Liver (tissue), 9 donors: Measurements from ENCODE around the gene RDH12. TPM values are rescaled to one million over a fixed set of nuclear protein-coding genes. Genes with fewer than 3 reads are reported as not detected.
A peak's percentile ranks its signal among the peaks of the same experiment; 100 is the strongest.

Experiments used
- DNase-seq: peaks from one replicate; pipeline ENCODE4 v3.0.0-alpha.2; 2017; ENCODE audit warnings: low spot score
- H3K27ac ChIP-seq, 2 donors: one replicate each; pipeline ENCODE4 v1.7.0; 2013; ENCODE audit warnings: inconsistent platforms in 2 of 2, low read length in 2 of 2, control low read depth in 1 of 2, low read depth in 1 of 2, mild to moderate bottlenecking in 1 of 2
- H3K27me3 ChIP-seq, 4 donors: one replicate each; pipeline versions ENCODE4 v1.6.1 to v1.7.0; 2013; ENCODE audit warnings: low read length in 3 of 4, inconsistent platforms in 1 of 4, mild to moderate bottlenecking in 1 of 4, moderate library complexity in 1 of 4; ENCODE audit not compliant: control insufficient read depth in 4 of 4, insufficient read depth in 4 of 4
- H3K36me3 ChIP-seq, 4 donors: one replicate each; pipeline versions ENCODE4 v1.6.1 to v1.7.0; 2013; ENCODE audit warnings: low read length in 3 of 4, mild to moderate bottlenecking in 3 of 4, low read depth in 1 of 4, moderate library complexity in 1 of 4; ENCODE audit not compliant: control insufficient read depth in 4 of 4, insufficient read depth in 3 of 4
- H3K4me1 ChIP-seq, 4 donors: one replicate each; pipeline versions ENCODE4 v1.6.1 to v1.7.0; 2013; ENCODE audit warnings: low read length in 3 of 4, mild to moderate bottlenecking in 3 of 4, moderate library complexity in 1 of 4; ENCODE audit not compliant: control insufficient read depth in 4 of 4, insufficient read depth in 4 of 4
- H3K4me3 ChIP-seq, 3 donors: one replicate each; pipeline versions ENCODE4 v1.6.1 to v1.7.0; 2013; ENCODE audit warnings: low read length in 3 of 3, control low read depth in 1 of 3, low read depth in 1 of 3, mild to moderate bottlenecking in 1 of 3
- H3K9ac ChIP-seq, 2 donors: one replicate each; pipeline ENCODE4 v1.7.0; 2013; ENCODE audit warnings: low read length in 2 of 2, mild to moderate bottlenecking in 2 of 2, moderate library complexity in 2 of 2, control low read depth in 1 of 2, low read depth in 1 of 2
- H3K9me3 ChIP-seq, 4 donors: one replicate each; pipeline versions ENCODE4 v1.6.1 to v1.7.0; 2013; ENCODE audit warnings: low read length in 3 of 4; ENCODE audit not compliant: control insufficient read depth in 4 of 4
- EGR1 ChIP-seq, 2 donors: IDR thresholded peaks; 2 replicates each; pipeline ENCODE4 v1.6.1; 2016 to 2018; ENCODE audit warnings: antibody characterized with exemption in 2 of 2, low read depth in 2 of 2
- FOXA1 ChIP-seq: IDR thresholded peaks from 2 replicates; pipeline ENCODE4 v1.6.1; 2016; ENCODE audit warnings: antibody characterized with exemption
- FOXA2 ChIP-seq: IDR thresholded peaks from 2 replicates; pipeline ENCODE4 v1.6.1; 2016; ENCODE audit warnings: antibody characterized with exemption
- HNF4A ChIP-seq, 2 donors: conservative IDR thresholded peaks; 2 replicates each; pipeline ENCODE4 v1.6.1; 2016; ENCODE audit warnings: antibody characterized with exemption in 2 of 2, mild to moderate bottlenecking in 2 of 2
- HNF4G ChIP-seq: IDR thresholded peaks from 2 replicates; pipeline ENCODE4 v1.6.1; 2016; ENCODE audit warnings: antibody characterized with exemption
- JUND ChIP-seq, 2 donors: IDR thresholded peaks; 2 replicates each; pipeline ENCODE4 v1.6.1; 2016; ENCODE audit warnings: antibody characterized with exemption in 2 of 2
- NR2F2 ChIP-seq: IDR thresholded peaks from 2 replicates; pipeline ENCODE4 v1.6.1; 2016; ENCODE audit warnings: antibody characterized with exemption
- RXRA ChIP-seq, 2 donors: IDR thresholded peaks; 2 replicates each; pipeline ENCODE4 v1.6.1; 2017 to 2018; ENCODE audit warnings: antibody characterized with exemption in 2 of 2, mild to moderate bottlenecking in 1 of 2
- SP1 ChIP-seq: IDR thresholded peaks from 2 replicates; pipeline ENCODE4 v1.6.1; 2018; ENCODE audit warnings: antibody characterized with exemption, mild to moderate bottlenecking
- TAF1 ChIP-seq: conservative IDR thresholded peaks from 2 replicates; pipeline ENCODE4 v1.6.1; 2016; ENCODE audit warnings: antibody characterized with exemption, mild to moderate bottlenecking
- YY1 ChIP-seq: IDR thresholded peaks from 2 replicates; pipeline ENCODE4 v1.6.1; 2016; ENCODE audit warnings: antibody characterized with exemption, mild to moderate bottlenecking
- WGBS: extraction: QIAGEN DNeasy Blood & Tissue Kit; methylation state at CpG from one replicate; pipeline ENCODE4 v1.1.7; 2013; 5-methylcytosine and 5-hydroxymethylcytosine counted together
- polyA plus RNA-seq, 2 donors: library from polyadenylated mRNA; stranded (reverse) in 1 of 2; unstranded in 1 of 2; fragments of 200-250 nt in 1 of 2; fragments of >200 nt in 1 of 2; fragmentation: Nextera tagmentation in 1 of 2; extraction: Ambion mirVana in 1 of 2; gene quantifications; one replicate each; pipeline versions ENCODE4 v1.2.1 to v1.2.3, GENCODE V29; 2013 to 2015
- total RNA-seq, 2 donors: library from RNA; depleted of rRNA; stranded (reverse); fragments of >200 nt; gene quantifications; one replicate each; pipeline ENCODE4 v1.2.3, GENCODE V29; 2014
- TF ChIP-seq, protein P1 (sequence below): fragments of 150-350 bp; IDR thresholded peaks from 2 replicates; pipeline ENCODE4 v1.5.1; 2017; ENCODE audit warnings: improper control_type of control experiment, low read depth, low read length; ENCODE audit not compliant: missing input control
- TF ChIP-seq, protein P2 (sequence below): IDR thresholded peaks from 2 replicates; pipeline ENCODE4 v1.6.1; 2016; ENCODE audit warnings: antibody characterized with exemption
- TF ChIP-seq, protein P3 (sequence below): IDR thresholded peaks from 2 replicates; pipeline ENCODE4 v1.6.1; 2016; ENCODE audit warnings: antibody characterized with exemption, mild to moderate bottlenecking
- donor health status: healthy.
- donor health status: healthy.
- donor health status: healthy.
- donor health status: healthy.
- donor health status: healthy.

The RDH12 gene
- total and polyA plus RNA-seq, 4 donors, result 0.09 to 3.4 (median 0.91) TPM

DNA sequence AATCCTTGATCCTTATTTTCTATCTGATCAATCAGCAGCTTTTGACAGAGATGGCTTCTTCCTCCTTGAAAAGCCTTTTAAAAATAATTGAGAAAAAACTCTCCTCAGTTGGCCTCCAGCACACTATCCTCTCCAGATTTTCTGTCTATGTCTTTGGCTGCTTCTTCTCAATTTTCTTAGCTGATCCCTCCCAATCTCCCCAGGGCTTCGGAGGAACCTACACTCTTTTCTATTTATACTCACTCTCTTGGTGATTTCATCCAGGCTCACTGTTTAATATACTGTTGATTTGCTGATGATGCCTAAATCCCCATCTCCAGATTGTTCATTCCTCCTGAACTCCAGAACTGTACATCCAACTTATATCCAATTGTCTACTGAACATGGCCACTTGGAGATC, 54.8 kb downstream of the RDH12 start:
- Histone ChIP-seq H3K9ac (no peak overlapping the region), H3K27me3 (no peaks in the 10 kb centered on the region), H3K4me3 (no peak overlapping the region), H3K4me1 (no peaks in the 10 kb centered on the region), H3K27ac (no peak overlapping the region), H3K9me3 (no peaks in the 10 kb centered on the region), H3K36me3 (peaks cover 0 to 51% (median 37%) of the 10 kb centered on the region in 4 donors)
- WGBS, result 95% methylated on average over 1 of the region's 1 CpG
- TF ChIP-seq, protein P1, sequence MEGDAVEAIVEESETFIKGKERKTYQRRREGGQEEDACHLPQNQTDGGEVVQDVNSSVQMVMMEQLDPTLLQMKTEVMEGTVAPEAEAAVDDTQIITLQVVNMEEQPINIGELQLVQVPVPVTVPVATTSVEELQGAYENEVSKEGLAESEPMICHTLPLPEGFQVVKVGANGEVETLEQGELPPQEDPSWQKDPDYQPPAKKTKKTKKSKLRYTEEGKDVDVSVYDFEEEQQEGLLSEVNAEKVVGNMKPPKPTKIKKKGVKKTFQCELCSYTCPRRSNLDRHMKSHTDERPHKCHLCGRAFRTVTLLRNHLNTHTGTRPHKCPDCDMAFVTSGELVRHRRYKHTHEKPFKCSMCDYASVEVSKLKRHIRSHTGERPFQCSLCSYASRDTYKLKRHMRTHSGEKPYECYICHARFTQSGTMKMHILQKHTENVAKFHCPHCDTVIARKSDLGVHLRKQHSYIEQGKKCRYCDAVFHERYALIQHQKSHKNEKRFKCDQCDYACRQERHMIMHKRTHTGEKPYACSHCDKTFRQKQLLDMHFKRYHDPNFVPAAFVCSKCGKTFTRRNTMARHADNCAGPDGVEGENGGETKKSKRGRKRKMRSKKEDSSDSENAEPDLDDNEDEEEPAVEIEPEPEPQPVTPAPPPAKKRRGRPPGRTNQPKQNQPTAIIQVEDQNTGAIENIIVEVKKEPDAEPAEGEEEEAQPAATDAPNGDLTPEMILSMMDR, result no peak
- TF ChIP-seq, protein P2, sequence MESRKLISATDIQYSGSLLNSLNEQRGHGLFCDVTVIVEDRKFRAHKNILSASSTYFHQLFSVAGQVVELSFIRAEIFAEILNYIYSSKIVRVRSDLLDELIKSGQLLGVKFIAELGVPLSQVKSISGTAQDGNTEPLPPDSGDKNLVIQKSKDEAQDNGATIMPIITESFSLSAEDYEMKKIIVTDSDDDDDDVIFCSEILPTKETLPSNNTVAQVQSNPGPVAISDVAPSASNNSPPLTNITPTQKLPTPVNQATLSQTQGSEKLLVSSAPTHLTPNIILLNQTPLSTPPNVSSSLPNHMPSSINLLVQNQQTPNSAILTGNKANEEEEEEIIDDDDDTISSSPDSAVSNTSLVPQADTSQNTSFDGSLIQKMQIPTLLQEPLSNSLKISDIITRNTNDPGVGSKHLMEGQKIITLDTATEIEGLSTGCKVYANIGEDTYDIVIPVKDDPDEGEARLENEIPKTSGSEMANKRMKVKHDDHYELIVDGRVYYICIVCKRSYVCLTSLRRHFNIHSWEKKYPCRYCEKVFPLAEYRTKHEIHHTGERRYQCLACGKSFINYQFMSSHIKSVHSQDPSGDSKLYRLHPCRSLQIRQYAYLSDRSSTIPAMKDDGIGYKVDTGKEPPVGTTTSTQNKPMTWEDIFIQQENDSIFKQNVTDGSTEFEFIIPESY, result no peak
- no peak for TF ChIP-seq FOXA2
- no peak for TF ChIP-seq HNF4G
- no peak for TF ChIP-seq EGR1 (IDR thresholded peaks at IDR 0.05; ENCODE audit: low read depth in 2 of 2)
- no peak for TF ChIP-seq NR2F2
- TF ChIP-seq, protein P3, sequence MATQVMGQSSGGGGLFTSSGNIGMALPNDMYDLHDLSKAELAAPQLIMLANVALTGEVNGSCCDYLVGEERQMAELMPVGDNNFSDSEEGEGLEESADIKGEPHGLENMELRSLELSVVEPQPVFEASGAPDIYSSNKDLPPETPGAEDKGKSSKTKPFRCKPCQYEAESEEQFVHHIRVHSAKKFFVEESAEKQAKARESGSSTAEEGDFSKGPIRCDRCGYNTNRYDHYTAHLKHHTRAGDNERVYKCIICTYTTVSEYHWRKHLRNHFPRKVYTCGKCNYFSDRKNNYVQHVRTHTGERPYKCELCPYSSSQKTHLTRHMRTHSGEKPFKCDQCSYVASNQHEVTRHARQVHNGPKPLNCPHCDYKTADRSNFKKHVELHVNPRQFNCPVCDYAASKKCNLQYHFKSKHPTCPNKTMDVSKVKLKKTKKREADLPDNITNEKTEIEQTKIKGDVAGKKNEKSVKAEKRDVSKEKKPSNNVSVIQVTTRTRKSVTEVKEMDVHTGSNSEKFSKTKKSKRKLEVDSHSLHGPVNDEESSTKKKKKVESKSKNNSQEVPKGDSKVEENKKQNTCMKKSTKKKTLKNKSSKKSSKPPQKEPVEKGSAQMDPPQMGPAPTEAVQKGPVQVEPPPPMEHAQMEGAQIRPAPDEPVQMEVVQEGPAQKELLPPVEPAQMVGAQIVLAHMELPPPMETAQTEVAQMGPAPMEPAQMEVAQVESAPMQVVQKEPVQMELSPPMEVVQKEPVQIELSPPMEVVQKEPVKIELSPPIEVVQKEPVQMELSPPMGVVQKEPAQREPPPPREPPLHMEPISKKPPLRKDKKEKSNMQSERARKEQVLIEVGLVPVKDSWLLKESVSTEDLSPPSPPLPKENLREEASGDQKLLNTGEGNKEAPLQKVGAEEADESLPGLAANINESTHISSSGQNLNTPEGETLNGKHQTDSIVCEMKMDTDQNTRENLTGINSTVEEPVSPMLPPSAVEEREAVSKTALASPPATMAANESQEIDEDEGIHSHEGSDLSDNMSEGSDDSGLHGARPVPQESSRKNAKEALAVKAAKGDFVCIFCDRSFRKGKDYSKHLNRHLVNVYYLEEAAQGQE, result no peak
- no peak for TF ChIP-seq YY1
- TF ChIP-seq HNF4A (conservative IDR thresholded peaks at IDR 0.05), result no peak
- no peak for TF ChIP-seq SP1
- no peak for DNase-seq

DNA sequence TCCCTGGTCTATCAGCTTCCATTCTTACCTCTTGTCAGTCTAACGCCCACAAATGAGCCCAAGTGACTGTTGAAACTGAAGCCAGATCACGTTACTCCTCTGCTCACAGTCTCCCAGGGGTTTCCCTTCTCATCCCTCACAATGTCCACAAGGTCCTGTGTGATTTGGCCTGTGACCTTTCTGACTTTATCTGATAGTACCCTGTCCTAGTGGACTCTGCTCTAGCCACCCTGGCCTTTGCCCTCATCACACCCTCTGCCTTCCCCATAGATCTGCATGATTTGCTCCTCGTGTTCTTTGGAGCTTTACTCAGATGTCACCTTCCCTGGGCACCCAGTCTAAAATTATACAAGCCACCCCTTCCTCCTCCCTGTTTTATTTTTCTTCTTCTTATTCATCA, 55.5 kb downstream of the RDH12 start:
- no peak overlapping the region for H3K4me3 ChIP-seq
- DNase-seq, result no peak
- H3K27me3 ChIP-seq, result no peaks in the 10 kb centered on the region
- H3K9me3 ChIP-seq, result no peaks in the 10 kb centered on the region
- no peak overlapping the region for H3K9ac ChIP-seq
- TF ChIP-seq HNF4G (peak; percentile 83), FOXA1 (peak; percentile 22), TAF1 (no peak), EGR1 (IDR thresholded peaks at IDR 0.05; ENCODE audit: low read depth in 2 of 2) (no peak), NR2F2 (peak; percentile 83), HNF4A (conservative IDR thresholded peaks at IDR 0.05) (peak; percentile 94 to 97), JUND (IDR thresholded peaks at IDR 0.05) (peak in 1 of 2 donors; percentile 23), RXRA (IDR thresholded peaks at IDR 0.05) (peak; percentile 73 to 77), YY1 (no peak)
- TF ChIP-seq, protein P2, result no peak
- TF ChIP-seq, protein P3, result no peak
- no peaks in the 10 kb centered on the region for H3K4me1 ChIP-seq
- H3K36me3 ChIP-seq, result peaks cover 0 to 48% (median 34%) of the 10 kb centered on the region in 4 donors
- WGBS, result 50% methylated on average over 3 of the region's 3 CpGs
- no peak overlapping the region for H3K27ac ChIP-seq
